Fibroblast of the conjunctiva (primary cell): ENCODE measurements around the gene LAMA3.
A peak's percentile ranks its signal among the peaks of the same experiment; 100 is the strongest.

Experiments used
- DNase-seq: peaks from one replicate; pipeline ENCODE4 v3.0.0-alpha.2; 2010; ENCODE audit warnings: low read depth

LAMA3 gene

DNA sequence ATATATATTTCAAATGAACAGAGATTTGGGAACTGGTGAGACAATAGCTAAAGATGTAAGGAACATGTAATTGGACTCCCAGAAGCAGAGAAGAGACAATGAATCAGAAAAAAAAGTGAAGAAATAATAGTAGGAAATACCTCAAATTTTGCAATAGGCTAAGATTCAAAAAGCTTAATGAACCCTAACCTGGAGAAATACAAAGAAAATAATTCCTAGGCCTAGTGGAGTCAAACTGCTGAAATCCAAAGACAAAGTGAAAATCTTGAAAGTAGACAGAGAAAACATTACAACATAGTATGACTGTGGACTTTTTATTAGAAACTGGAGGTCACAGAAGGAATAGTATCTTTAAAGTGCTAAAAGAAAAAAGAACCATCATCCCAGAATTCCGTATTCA is 76.7 kb downstream of the LAMA3 start:
- no peak for DNase-seq

DNA sequence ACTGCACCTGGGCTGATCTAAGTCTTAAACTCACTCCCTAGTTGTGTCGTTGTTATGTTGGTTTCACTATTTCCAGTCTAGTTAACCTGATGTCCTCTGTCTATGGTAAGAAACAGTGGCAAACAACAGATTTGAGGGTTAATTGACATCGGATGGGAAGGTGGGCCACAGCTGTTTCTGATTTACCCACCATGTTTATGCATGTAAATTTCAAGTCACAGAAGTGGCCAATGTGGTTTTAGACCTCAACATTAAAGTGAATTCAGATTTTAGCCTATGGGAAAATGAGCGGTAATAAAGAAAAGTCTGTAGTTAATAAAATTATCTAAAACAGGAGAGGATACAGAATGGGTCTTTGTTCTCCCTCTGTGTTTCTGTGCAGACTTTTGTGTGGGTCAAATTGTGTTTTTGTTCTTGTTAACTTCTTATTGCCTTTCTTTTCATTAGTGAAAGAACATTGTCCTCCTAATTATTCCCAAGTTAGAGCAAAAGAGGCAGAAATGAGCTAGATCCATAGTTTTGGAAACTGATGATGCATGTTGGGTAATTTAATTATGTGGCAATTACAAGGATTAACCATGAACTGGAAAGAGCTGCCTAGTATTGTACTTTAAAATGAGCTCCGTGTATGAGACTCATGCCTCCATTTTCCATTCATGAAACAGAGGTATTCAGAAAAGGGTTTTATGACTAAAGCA is 83.2 kb downstream of the LAMA3 start:
- DNase-seq: no peak

DNA sequence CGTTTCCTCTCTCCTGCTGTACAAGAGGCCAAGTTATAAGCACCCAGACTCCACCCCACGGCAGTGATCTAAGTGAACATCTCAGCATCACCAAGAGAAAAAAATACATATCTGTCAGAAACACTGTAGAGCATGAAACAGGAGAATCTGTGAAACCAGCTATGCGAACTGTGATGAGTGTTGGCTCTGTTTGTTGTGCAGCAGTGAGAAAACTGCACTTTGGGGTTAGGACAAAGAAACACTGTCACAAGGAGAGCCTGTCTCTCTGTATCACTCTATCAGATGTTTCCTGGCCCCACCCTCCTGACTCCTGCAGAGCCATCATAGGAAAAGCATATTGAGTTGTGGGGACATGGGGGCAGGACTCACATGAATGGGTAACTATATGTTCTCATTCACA is 87.1 kb downstream of the LAMA3 start:
- DNase-seq: no peak

DNA sequence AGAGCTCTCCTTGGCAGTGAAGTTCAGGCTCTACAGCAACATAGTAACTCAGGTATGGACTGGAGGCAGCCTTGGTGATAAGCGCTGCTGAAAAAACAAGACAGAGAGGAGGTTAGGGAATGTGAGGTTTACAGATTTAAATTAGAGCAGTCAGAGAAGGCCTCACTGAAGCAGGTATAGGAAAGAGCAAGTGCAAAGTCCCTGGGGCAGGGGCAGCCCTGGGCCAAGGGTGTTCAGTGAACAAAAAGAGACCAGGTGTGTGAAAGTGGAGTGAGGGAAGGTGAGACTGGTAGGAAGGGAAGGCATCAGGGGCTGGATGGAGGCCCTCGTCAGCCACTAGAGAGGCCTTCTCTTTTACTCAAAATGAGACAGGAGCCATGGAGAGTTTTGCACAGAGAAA is 89.6 kb downstream of the LAMA3 start:
- no peak for DNase-seq

DNA sequence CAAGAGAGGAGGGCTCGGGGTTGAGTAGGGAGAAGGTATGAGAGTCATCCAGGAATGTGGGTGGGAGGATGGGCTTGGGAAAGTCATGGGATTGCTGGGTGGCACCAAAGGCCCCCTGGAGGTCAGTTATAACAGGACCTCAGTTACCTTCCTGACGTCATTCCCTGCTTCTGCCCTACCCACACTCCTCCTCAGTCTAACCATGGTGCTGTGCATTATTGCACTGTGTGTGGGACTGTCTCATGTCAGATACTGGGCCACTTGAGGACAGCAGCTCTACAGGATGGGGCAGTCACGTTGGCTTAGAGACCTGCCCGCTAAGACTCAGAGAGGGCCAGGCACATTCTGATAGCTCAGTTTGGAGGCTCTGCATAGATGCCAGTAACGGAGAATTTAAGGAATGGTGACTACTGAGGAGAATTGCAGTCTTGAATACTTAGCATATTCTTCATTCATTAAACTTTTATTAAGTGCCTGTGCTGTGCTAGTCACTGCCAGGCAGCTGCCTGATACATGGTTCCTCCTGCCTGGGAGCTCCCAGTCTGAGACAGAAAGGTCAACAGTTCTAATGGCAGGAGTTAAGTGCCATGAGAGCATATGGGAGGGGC is 90.5 kb downstream of the LAMA3 start:
- DNase-seq: no peak

DNA sequence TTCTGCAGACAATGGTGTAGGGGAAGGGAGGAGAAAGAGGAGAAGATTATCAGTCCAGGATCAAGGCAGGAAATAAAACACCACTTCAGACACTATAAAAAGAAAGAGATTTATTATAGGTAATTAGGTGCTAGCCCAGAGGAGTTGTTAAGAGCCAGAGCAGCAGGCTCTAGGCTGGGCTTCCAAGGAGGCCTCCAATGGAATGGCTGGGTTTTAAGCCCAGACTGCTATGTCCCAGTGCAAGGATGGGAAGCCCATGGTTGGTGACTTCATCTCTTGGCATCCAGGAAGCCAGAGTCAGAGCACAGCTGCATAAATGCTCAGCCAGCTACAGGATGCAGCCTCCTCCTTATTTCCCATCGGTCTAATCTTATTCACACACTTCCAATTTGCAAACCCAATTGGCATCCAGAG is 95.6 kb downstream of the LAMA3 start:
- DNase-seq: peak; percentile 18

DNA sequence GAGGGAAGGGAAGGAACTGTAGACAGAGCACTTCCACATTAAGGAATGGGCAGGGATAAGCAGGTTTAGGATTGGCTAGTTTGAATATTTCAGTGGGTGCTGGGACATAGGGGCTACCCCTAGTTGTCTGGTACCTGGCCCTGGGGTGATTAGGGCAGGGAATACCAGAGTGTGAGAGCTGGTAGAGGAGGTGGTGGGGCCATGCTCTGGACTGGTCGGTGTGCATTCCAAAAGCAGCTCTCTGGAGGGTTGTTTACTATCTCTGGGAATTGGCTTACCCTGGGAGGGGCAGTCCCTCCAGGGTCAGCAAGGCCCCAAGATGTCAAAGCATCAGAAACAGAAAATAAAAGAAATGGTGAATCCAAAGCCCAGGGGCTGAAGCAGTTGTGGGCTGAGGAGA is 103.8 kb downstream of the LAMA3 start:
- DNase-seq: no peak

DNA sequence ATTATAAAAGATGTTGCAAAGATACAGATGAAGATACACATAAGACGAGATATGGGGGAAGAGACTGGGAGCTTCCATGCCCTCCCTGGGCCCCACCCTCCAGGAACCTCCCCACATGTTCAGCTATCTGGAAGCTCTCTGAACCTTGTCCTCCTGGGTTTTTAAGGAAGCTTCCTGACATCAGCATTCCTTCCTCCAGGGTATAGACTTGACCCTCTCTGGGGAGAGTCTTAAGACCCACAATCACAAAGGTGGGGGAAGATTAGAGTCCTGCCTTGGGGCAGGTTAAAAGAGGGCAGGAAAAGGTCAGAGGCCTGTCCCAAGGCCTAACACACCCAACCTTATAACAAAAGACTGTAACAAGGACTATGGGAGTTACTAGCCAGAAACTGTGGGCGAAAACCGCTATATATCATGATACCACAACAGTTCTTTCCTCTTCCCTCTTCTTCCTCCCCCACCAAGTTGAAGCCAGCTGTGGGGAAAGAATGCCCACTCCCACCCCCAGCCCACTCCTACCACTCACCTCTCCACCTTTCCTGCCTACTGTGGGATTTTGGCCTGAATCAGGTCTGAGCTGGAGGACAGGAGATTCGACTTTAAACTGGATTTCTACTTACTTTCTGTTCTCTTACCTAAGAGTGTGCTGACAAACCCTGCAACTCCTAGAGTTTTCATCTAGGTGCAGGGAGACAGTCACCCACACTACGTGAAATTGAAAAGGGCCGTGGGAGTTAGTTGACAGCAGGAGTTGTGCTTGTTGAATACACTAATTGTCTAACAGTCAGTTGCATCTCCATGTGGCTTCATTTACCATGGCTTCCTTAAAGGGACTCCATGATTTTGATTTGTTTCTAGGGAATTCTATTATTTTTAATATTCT is 105.0 kb downstream of the LAMA3 start:
- DNase-seq: no peak

DNA sequence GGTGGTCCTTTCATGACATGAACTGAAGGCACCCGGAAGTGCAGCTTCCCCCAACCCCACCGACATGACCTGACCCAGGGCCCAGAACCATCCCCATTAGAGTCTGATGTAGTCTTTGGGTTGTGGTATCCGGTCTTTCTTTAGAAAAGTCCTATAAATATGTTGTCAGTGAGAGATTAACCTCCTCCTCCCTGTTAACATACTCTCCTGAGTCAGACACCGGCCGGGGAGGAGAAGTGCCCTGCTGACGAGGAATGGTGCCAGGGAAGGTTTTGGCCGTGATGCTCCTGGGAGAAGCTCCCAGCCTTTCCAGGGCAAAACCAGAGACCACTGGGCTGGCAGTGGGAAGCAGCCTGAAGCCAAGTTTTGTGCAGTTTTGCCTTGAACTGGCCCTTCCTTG is 109.0 kb downstream of the LAMA3 start:
- no peak for DNase-seq

DNA sequence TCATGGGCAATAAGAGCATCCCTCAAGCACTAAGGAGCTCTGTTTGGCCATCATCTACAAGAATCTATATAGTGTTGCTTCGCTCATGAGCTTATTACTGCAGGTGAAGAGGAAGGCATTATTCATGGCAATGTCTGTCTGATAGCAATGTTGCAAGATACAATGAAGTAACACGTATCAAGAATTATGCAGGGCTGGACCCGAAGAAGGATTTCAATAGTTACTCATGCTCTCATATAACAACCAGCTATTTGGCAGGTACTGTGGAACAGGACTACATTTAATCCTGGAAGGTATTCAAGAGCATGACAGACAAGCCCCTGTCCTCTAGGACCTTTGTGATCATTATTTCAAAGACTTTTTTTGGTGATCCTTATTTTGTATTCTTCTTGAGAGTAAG is 109.6 kb downstream of the LAMA3 start:
- DNase-seq: no peak

DNA sequence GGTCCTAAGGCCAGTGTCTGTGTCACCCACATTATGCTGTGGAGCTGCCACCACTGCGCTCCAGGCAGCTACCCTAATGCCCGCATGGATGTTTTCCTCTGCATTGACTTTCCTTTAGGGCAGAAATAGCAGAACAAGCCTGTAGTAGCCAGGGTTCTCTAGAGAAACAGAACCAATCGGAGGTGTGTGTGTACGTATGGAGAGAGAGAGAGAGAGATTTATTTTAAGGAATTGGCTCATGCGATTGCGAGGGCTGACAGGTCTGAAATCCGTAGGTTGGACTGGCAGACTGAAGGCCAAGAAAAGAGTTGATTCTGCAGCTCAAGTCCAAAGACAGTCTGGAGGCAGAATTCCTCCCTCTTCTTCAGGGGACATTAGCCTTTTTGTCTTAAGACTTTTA is 110.3 kb downstream of the LAMA3 start:
- DNase-seq: no peak

DNA sequence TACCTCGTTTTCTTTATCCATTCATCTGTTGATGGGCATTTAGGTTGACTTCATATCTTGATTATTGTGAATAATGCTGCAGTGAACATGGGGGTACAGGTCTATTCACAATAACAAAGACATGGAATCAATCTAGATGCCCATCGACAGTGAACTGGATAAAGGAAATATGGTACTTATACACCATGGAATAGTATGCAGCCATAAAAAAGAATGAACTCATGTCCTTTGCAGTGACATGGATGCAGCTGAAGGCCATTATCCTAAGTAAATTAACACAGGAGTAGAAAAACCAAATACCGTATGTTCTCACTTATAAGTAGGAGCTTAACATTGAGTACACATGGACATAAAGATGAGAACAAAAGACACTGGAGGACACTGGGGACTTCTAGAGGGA is 111.6 kb downstream of the LAMA3 start:
- no peak for DNase-seq

DNA sequence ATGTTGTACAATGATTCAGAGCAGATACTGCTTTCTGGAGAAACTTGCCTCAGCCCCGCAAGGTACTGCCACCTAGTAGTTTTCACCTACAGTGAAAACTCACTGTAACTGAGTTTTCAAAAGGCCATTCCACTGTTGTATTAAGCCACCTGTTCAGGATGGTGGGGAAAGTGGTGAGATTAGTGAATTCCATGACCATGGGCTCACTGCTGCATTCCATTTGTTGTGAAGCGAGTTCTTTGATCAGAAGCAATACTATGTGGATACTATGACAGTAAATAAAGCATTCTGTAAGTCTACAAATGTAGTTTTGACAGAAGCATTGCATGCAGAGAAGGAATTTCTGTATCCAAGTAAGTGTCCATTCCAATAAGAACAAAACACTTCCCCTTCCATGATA is 113.6 kb downstream of the LAMA3 start:
- no peak for DNase-seq

DNA sequence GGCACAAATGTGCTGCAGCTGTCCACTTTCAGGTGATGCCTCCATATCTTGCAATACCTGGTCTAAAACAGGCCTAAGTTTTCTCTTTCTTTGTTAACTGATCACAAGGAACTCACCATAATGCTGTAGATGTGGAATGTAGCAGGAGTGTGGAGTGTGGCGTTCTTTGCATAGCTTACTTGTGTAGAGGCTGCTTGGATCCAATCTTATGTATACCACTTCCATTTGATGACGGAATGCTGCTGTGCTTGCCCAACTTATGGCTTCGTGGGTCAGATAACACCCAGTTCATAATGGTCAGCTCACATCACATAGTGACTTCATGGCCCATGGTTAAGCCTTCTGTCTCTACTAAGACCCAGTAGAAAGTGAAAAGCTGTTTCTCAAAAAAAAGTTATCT is 114.5 kb downstream of the LAMA3 start:
- no peak for DNase-seq

DNA sequence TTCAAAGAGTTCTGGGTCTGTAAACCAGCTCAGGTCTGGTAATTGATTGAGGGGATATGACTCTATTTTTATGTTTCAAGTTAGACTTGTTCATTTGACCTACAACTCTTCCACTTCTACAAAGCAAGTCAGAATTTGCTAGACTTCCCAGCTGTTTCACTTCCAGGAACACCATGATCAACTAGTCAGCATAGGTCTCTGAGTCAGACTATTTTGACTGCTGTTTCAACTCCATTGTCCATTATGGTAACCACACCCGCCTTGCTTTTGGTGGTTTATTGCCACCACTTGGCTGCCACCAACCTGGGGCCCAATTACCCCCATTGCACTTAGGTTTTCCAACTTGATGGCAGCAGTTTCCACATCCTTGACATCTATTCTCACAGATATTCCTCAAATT is 116.6 kb downstream of the LAMA3 start:
- no peak for DNase-seq

DNA sequence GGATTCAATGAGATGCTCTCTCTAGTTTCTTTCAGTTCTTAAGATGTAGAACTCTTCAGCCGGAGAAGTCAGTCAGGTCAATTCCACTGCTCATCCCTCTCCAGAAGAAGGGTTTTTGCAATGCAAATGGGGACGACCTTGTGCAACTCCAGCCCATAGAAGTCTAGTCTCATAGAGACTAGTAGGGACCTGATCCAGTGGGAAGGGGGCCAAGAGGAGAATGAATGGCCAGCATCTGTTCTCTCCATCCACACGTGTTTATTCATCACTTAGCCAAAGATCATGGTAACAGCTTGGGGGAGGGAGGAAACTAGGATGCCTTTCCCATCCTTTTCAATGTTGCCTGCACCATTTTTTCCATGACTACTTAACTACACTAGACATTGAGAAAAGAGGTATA is 120.2 kb downstream of the LAMA3 start:
- DNase-seq: no peak

DNA sequence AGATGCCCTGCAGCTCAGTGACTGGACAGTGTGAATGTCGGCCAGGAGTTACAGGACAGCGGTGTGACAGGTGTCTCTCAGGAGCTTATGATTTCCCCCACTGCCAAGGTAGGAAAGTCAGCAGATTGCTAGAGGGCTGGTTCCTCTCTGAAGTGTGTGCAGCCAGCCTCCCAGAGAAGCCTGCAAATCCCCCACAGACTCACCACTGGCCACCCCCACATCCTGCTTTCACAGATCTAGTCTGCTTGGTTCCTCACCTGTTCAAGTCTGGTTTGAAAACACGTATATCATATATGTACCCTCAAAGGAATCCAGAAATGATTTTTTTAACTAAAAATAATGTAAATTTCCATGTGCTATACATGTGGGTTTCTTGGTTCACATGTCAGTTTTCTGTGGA is 121.1 kb downstream of the LAMA3 start:
- no peak for DNase-seq

DNA sequence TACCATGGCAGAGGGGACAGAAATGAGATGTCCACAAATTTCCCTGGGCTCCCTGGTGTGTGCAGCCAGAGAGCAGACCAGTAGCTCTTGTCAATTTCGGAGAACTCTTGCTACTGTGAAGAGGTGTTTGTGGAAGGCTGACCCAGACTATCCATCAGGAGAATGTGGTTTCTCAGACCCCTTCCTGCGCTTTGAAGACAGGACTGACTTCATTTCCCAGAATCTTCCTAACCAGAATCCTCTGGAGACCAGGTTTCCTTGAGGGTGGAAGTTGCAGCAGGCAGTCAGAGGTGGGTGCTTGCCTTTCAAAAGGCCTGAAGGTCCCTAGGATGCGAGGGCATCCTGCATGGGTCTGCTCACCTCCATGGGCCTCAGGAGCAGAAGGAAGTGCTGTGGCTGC is 121.9 kb downstream of the LAMA3 start:
- no peak for DNase-seq

DNA sequence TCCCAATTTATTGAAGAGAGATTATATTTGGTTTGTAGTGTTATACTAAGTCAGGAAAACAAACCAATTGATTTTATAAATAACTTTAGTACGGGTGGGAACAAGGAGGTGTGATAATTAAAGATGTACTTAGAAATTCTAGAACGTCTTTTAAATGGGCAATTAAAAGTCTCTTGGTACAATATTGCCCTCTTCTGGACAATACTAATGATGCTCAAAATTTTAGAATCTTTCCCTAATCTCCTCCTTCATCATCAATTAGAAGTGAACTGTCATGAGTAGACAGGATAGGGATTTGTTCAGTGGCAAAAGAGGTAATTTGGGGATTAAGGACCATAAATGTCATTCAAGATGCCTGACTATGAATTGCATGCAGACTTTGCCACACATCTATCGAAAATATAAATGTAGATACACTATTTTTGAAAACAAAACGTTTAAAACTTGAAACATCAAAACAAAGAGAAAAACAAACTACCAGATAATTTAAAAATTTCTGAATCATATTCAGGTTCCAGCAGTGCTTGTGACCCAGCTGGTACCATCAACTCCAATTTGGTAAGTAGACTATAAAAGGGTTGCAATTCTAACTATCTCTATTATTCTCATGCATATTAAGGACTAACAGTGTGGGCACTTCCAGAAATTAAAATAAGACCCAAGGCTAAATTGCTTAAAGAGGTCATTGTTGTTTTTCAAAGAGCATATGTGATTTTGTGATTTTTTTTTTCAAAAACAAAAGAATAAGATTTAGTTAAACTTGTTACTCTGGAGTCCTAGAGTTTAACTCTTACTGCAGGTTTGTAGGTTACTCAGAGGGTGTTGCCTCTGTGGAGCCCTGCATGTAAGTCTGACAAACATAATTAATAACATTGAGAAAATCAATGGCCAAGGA is 123.5 kb downstream of the LAMA3 start:
- no peak for DNase-seq

DNA sequence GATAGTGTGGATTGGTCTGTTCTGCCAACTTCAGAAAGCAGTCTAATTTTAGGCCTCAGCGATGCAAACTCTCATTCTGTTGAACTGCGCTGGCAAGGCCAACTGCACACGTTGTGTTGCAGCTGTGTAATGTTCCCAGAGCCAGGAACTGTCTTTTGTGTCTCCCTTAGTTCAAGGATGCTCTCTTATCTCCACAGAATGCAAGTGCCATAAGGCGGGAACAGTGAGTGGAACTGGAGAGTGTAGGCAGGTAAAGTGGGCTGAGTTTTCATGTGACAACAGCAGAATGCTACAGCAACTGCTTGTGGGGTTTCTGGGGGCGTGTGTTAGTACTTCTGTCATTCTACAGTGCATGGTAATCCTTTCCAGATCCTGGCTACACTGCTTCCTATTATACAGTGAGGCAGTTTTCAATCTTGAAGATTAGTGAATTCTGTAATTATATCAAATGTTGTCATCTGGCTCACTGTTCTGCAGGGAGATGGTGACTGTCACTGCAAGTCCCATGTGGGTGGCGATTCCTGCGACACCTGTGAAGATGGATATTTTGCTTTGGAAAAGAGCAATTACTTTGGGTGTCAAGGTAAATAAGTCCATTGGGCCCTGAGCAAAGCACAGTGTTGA is 125.8 kb downstream of the LAMA3 start:
- DNase-seq: no peak

DNA sequence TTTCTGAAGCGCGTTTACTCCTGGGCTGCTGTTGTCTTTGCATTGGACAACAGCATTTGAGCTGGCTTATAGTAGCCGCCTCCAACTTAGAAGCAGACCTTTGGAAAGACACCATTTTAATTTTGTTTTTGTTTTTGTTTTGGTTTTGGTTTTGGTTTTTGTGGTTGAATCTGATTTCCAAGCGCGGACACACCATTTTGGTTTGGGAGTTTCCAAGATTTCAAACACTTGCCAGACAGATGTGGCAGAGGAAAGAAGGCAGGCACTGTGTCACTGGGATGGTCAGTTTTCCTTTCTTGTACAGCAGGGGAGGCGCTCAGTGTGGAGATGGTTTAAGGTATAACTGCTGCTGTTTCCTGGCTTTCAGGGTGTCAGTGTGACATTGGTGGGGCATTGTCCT is 126.8 kb downstream of the LAMA3 start:
- no peak for DNase-seq

DNA sequence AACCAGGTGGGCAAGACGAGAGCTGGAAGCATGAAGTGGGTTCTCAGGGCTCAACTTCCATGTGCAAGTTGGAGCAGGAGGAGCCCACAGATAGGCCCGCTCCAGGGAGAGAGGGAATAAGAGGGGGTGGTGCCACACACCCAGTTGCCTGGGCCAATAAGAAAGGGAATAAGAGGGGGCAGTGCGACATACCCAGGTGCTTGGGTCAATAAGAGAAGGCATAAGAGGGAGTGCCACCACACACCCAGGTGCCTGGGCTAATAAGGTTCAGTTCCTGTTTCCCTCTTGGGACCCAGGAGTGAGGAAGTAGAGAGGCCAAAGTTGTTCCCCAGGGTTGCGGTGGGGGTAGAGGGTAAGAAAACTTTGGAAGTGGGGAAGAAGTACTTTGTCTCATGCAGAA is 127.5 kb downstream of the LAMA3 start:
- DNase-seq: no peak
